MM.1S (cell line): ENCODE measurements around the gene COL3A1.

Experiments used
- DNase-seq: peaks from one replicate; pipeline ENCODE4 v3.0.0-alpha.2; 2015
- H2AFZ ChIP-seq: fragments of 300-600 bp; sonication (generic); 2 replicates; pipeline ENCODE4 v1.6.0; 2016; ENCODE audit warnings: antibody characterized with exemption, low read length
- H3F3A ChIP-seq: fragments of 300-600 bp; sonication (generic); 2 replicates; pipeline ENCODE4 v1.6.1; 2016; ENCODE audit warnings: mild to moderate bottlenecking, antibody characterized with exemption, low read length, moderate library complexity, mixed read lengths; ENCODE audit not compliant: insufficient read depth
- H3K27ac ChIP-seq: fragments of 300-600 bp; sonication (generic); 2 replicates; pipeline ENCODE4 v1.5.1; 2016; ENCODE audit warnings: mild to moderate bottlenecking, low read length
- H3K27me3 ChIP-seq: fragments of 300-600 bp; sonication (generic); replicated peaks from 2 replicates; pipeline ENCODE4 v1.6.0; 2016; ENCODE audit warnings: low read length; ENCODE audit not compliant: insufficient read depth
- H3K36me3 ChIP-seq: fragments of 300-600 bp; sonication (generic); replicated peaks from 2 replicates; pipeline ENCODE4 v1.6.1; 2016; ENCODE audit warnings: mild to moderate bottlenecking, low read length, mixed read lengths; ENCODE audit not compliant: insufficient read depth
- H3K4me1 ChIP-seq: fragments of 300-600 bp; sonication (generic); 2 replicates; pipeline ENCODE4 v1.6.1; 2016; ENCODE audit warnings: low read length, mixed read lengths
- H3K4me2 ChIP-seq: fragments of 300-600 bp; sonication (generic); 2 replicates; pipeline ENCODE4 v1.6.0; 2016; ENCODE audit warnings: low read depth, low read length
- H3K4me3 ChIP-seq: fragments of 300-600 bp; sonication (generic); 2 replicates; pipeline ENCODE4 v1.5.1; 2016; ENCODE audit warnings: low read length, mixed read lengths
- H3K79me2 ChIP-seq: fragments of 300-600 bp; sonication (generic); 2 replicates; pipeline ENCODE4 v1.6.1; 2016; ENCODE audit warnings: mixed run types, low read length, mixed read lengths
- H3K9ac ChIP-seq: fragments of 300-600 bp; sonication (generic); 2 replicates; pipeline ENCODE4 v1.6.1; 2016; ENCODE audit warnings: low read length, mixed read lengths
- H3K9me2 ChIP-seq: fragments of 300-600 bp; sonication (generic); replicated peaks from 2 replicates; pipeline ENCODE4 v1.6.1; 2016; ENCODE audit warnings: mild to moderate bottlenecking, low read length, mixed read lengths; ENCODE audit not compliant: insufficient read depth
- H3K9me3 ChIP-seq: fragments of 300-600 bp; sonication (generic); replicated peaks from 2 replicates; pipeline ENCODE4 v1.6.1; 2016; ENCODE audit warnings: mild to moderate bottlenecking, low read length, mixed read lengths; ENCODE audit not compliant: insufficient read depth
- H4K20me1 ChIP-seq: fragments of 300-600 bp; sonication (generic); 2 replicates; pipeline ENCODE4 v1.6.1; 2016; ENCODE audit warnings: mild to moderate bottlenecking, low read length, moderate library complexity, mixed read lengths; ENCODE audit not compliant: insufficient read depth
- EZH2 ChIP-seq: fragments of 300-600 bp; sonication (generic); optimal IDR thresholded peaks from 2 replicates; pipeline ENCODE3; 2017; ENCODE audit warnings: low read depth, mild to moderate bottlenecking, antibody characterized with exemption, low read length, mixed read lengths
- EZH2phosphoT487 ChIP-seq: fragments of 300-600 bp; sonication (generic); IDR thresholded peaks from 2 replicates; pipeline ENCODE4 v1.6.1; 2018; ENCODE audit warnings: antibody characterized with exemption, low read length
- TF ChIP-seq, protein P1 (sequence below): fragments of 300-600 bp; sonication (generic); IDR thresholded peaks from 2 replicates; pipeline ENCODE4 v1.5.1; 2016; ENCODE audit warnings: antibody characterized with exemption, low read length, mixed read lengths

The COL3A1 gene

DNA sequence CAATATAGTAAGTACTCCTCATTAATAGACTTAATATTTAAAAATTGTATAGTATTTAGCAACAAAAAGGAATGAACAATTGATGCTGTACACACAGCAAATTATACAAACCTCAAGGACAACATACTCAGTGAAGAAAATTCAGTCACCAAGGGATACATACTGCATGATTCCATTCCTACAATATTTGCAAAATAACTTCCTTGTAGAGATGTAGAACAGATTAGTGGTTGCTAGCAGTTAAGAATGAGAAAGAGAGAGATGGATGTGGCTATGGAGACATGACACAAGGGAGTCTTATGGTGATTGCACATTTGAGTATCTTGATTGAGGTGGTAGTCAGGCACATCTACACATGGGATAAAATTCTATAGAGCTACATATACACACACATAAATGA is 26.0 kb downstream of the COL3A1 start:
- Histone ChIP-seq H3K9me2 (no peaks in the 10 kb centered on the region), H3K9ac (no peak overlapping the region), H4K20me1 (no peaks in the 10 kb centered on the region), H3K79me2 (no peaks in the 10 kb centered on the region), H3K4me2 (no peak overlapping the region), H3F3A (no peaks in the 10 kb centered on the region), H3K4me3 (no peak overlapping the region), H3K27me3 (no peaks in the 10 kb centered on the region), H2AFZ (no peak overlapping the region), H3K27ac (no peak overlapping the region), H3K9me3 (no peaks in the 10 kb centered on the region), H3K36me3 (no peaks in the 10 kb centered on the region), H3K4me1 (no peaks in the 10 kb centered on the region)
- TF ChIP-seq EZH2phosphoT487 (no peak), EZH2 (no peak)
- TF ChIP-seq, protein P1, sequence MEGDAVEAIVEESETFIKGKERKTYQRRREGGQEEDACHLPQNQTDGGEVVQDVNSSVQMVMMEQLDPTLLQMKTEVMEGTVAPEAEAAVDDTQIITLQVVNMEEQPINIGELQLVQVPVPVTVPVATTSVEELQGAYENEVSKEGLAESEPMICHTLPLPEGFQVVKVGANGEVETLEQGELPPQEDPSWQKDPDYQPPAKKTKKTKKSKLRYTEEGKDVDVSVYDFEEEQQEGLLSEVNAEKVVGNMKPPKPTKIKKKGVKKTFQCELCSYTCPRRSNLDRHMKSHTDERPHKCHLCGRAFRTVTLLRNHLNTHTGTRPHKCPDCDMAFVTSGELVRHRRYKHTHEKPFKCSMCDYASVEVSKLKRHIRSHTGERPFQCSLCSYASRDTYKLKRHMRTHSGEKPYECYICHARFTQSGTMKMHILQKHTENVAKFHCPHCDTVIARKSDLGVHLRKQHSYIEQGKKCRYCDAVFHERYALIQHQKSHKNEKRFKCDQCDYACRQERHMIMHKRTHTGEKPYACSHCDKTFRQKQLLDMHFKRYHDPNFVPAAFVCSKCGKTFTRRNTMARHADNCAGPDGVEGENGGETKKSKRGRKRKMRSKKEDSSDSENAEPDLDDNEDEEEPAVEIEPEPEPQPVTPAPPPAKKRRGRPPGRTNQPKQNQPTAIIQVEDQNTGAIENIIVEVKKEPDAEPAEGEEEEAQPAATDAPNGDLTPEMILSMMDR, result no peak
- DNase-seq, result no peak

DNA sequence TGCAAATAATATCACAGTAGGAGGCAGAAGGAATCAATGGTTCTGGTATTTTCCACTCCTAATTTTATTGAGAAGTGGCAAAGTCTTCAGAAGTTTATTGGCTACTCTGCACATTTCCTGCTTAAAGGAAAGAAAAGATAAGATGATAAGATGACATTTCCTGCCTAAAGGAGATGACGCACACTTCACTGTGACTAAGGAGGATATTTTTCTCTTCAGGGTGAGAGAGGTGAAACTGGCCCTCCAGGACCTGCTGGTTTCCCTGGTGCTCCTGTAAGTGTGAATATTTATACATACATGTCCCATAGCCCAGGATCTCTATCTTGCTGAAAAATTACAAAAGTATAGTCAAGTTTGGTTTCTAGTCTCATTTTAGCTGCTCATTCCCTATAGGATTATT is 27.9 kb downstream of the COL3A1 start:
- no peak for DNase-seq
- H3F3A ChIP-seq, result no peaks in the 10 kb centered on the region
- TF ChIP-seq, protein P1, result no peak
- TF ChIP-seq EZH2phosphoT487 (no peak), EZH2 (no peak)
- H3K4me3 ChIP-seq, result no peak overlapping the region
- no peaks in the 10 kb centered on the region for H3K36me3 ChIP-seq
- no peaks in the 10 kb centered on the region for H3K9me2 ChIP-seq
- no peak overlapping the region for H2AFZ ChIP-seq
- no peak overlapping the region for H3K9ac ChIP-seq
- no peaks in the 10 kb centered on the region for H4K20me1 ChIP-seq
- H3K4me2 ChIP-seq, result no peak overlapping the region
- H3K27me3 ChIP-seq, result no peaks in the 10 kb centered on the region
- no peaks in the 10 kb centered on the region for H3K4me1 ChIP-seq
- no peaks in the 10 kb centered on the region for H3K79me2 ChIP-seq
- no peak overlapping the region for H3K27ac ChIP-seq
- no peaks in the 10 kb centered on the region for H3K9me3 ChIP-seq

DNA sequence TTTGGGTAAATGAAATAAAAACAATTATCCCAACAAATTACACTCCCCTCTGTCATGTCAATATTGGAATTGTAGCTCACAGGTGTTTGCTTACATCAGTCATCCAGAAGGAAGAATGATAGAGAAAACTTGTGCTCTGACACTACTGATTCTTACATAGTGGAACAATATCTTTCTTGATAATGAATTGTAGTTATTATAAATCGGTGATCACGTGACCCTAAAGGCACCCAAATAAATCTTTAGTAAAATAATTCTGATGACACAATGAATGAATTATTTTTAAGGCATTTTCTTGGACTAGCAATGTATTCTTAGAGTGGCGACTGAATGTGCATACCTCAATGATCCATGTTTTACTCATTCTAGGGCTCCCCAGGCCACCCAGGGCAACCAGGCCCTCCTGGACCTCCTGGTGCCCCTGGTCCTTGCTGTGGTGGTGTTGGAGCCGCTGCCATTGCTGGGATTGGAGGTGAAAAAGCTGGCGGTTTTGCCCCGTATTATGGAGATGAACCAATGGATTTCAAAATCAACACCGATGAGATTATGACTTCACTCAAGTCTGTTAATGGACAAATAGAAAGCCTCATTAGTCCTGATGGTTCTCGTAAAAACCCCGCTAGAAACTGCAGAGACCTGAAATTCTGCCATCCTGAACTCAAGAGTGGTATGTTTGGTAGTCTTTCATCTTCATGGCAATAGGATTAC is 34.5 kb downstream of the COL3A1 start:
- no peak for DNase-seq
- H3K9ac ChIP-seq, result no peak overlapping the region
- no peaks in the 10 kb centered on the region for H3F3A ChIP-seq
- H3K36me3 ChIP-seq, result no peaks in the 10 kb centered on the region
- H3K9me2 ChIP-seq, result no peaks in the 10 kb centered on the region
- H3K79me2 ChIP-seq, result no peaks in the 10 kb centered on the region
- H3K4me2 ChIP-seq, result no peak overlapping the region
- no peaks in the 10 kb centered on the region for H3K9me3 ChIP-seq
- no peak overlapping the region for H3K27ac ChIP-seq
- no peaks in the 10 kb centered on the region for H3K4me1 ChIP-seq
- H4K20me1 ChIP-seq, result no peaks in the 10 kb centered on the region
- no peak overlapping the region for H3K4me3 ChIP-seq
- no peaks in the 10 kb centered on the region for H3K27me3 ChIP-seq
- no peak overlapping the region for H2AFZ ChIP-seq
- TF ChIP-seq EZH2 (no peak), EZH2phosphoT487 (no peak)
- TF ChIP-seq, protein P1, result no peak
